Occipital lobe (tissue), 2 donors: ENCODE results near the gene TIGIT. TPM values are rescaled to one million over a fixed set of nuclear protein-coding genes. Genes with fewer than 3 reads are reported as not detected.

ENCODE experiments used
- DNase-seq: peaks from one replicate; lab custom pipeline; 2025; lab: John Stamatoyannopoulos, UW
- total RNA-seq: library from RNA; depleted of rRNA; stranded (reverse); fragments of >200 nt; gene quantifications from one replicate; pipeline ENCODE4 v1.2.3, GENCODE V29; 2014

The TIGIT gene
- total RNA-seq, 1 donor from 2014 or later: not detected

GRCh38 chr3:114310695-114311094 lies 16.9 kb downstream of the TIGIT start:
- DNase-seq: no peak

- DNase-seq: no peak
These were observed 19.6 kb downstream of the TIGIT start for GRCh38 chr3:114313426-114313825.

GRCh38 chr3:114314282-114314681 lies 20.5 kb downstream of the TIGIT start:
- DNase-seq: no peak

GRCh38 chr3:114318295-114318694 lies 24.5 kb downstream of the TIGIT start:
- DNase-seq: no peak

- no peak for DNase-seq
These were observed 25.6 kb downstream of the TIGIT start for GRCh38 chr3:114319453-114319852.

- no peak for DNase-seq
These were observed 26.4 kb downstream of the TIGIT start for GRCh38 chr3:114320246-114320645.

- no peak for DNase-seq
These were observed 29.9 kb downstream of the TIGIT start for GRCh38 chr3:114323546-114324254.

- no peak for DNase-seq
These were observed 33.8 kb downstream of the TIGIT start for GRCh38 chr3:114327665-114328064.

- DNase-seq: no peak
These were observed 34.5 kb downstream of the TIGIT start for GRCh38 chr3:114328345-114328744.

- no peak for DNase-seq
These were observed 36.0 kb downstream of the TIGIT start for GRCh38 chr3:114329823-114330222.

GRCh38 chr3:114331007-114331406 lies 37.2 kb downstream of the TIGIT start:
- DNase-seq: no peak

GRCh38 chr3:114331710-114332109 lies 37.9 kb downstream of the TIGIT start:
- DNase-seq: no peak

GRCh38 chr3:114332342-114333179 lies 38.7 kb downstream of the TIGIT start:
- DNase-seq: no peak

- peak; percentile 6 for DNase-seq
These were observed 39.5 kb downstream of the TIGIT start for GRCh38 chr3:114333180-114333922.

- no peak for DNase-seq
These were observed 40.1 kb downstream of the TIGIT start for GRCh38 chr3:114333923-114334240.

GRCh38 chr3:114336122-114336697 lies 42.4 kb downstream of the TIGIT start:
- no peak for DNase-seq

- no peak for DNase-seq
These were observed 43.0 kb downstream of the TIGIT start for GRCh38 chr3:114336857-114337256.

- no peak for DNase-seq
These were observed 45.0 kb downstream of the TIGIT start for GRCh38 chr3:114338651-114339357.

GRCh38 chr3:114344492-114344891 lies 50.7 kb downstream of the TIGIT start:
- no peak for DNase-seq

- no peak for DNase-seq
These were observed 56.4 kb downstream of the TIGIT start for GRCh38 chr3:114350271-114350670.

- DNase-seq: no peak
These were observed 56.9 kb downstream of the TIGIT start for GRCh38 chr3:114350690-114351089.
